Fibroblast of upper back skin (primary cell): ENCODE results near the gene PEX11G.

ENCODE experiments used
- DNase-seq: peaks from one replicate; pipeline ENCODE4 v3.0.0-alpha.2; 2013

Gene PEX11G

GRCh38 chr19:7428651-7429113 is 60.2 kb downstream of the PEX11G start:
- DNase-seq: no peak

- no peak for DNase-seq
Measured at GRCh38 chr19:7427944-7428343, 60.9 kb downstream of the PEX11G start.

- no peak for DNase-seq
Measured at GRCh38 chr19:7426986-7427385, 61.8 kb downstream of the PEX11G start.
